PFSK-1 (cell line): ENCODE measurements around the gene KRTAP19-3.

Experiments used
- POLR2AphosphoS5 ChIP-seq: IDR thresholded peaks from 2 replicates; pipeline ENCODE4 v1.6.1; 2012; ENCODE audit warnings: low read depth, mild to moderate bottlenecking, control low read depth, low read length, moderate library complexity
- REST ChIP-seq, 2 experiments: IDR thresholded peaks; 2 replicates each; pipeline versions ENCODE4 v1.6.1 to v1.8.0; 2011 to 2012; ENCODE audit warnings: low read depth in 2 of 2, low read length in 2 of 2, control low read depth in 1 of 2, inconsistent platforms in 1 of 2, mild to moderate bottlenecking in 1 of 2, moderate library complexity in 1 of 2; ENCODE audit not compliant: insufficient read depth in 1 of 2
- TAF1 ChIP-seq: IDR thresholded peaks from 2 replicates; pipeline ENCODE4 v1.6.1; 2012; ENCODE audit warnings: low read length, control low read depth, borderline replicate concordance; ENCODE audit not compliant: insufficient read depth

GRCh38 chr21:30479259-30479658 is 12.6 kb downstream of the KRTAP19-3 start:
- TF ChIP-seq POLR2AphosphoS5 (no peak), REST (IDR thresholded peaks at IDR 0.05; ENCODE audit: insufficient read depth in 1 of 2, low read depth in 2 of 2, low read length in 2 of 2) (no peak), TAF1 (no peak)
